HL-60 (cell line): Measurements from ENCODE around the gene TMC3.

Source experiments
- GABPA ChIP-seq: IDR thresholded peaks from 2 replicates; pipeline ENCODE4 v1.6.1; 2012; ENCODE audit warnings: low read depth
- POLR2AphosphoS5 ChIP-seq: IDR thresholded peaks from 2 replicates; pipeline ENCODE4 v1.6.1; 2012; ENCODE audit warnings: low read depth
- SPI1 ChIP-seq: IDR thresholded peaks from 2 replicates; pipeline ENCODE4 v1.6.1; 2012; ENCODE audit warnings: low read depth, mild to moderate bottlenecking, borderline replicate concordance
- TF ChIP-seq, protein P1 (sequence below): IDR thresholded peaks from one replicate; pipeline ENCODE4 v1.5.1; 2011; ENCODE audit warnings: low read length, control low read depth, inconsistent platforms; ENCODE audit not compliant: insufficient read depth

DNA sequence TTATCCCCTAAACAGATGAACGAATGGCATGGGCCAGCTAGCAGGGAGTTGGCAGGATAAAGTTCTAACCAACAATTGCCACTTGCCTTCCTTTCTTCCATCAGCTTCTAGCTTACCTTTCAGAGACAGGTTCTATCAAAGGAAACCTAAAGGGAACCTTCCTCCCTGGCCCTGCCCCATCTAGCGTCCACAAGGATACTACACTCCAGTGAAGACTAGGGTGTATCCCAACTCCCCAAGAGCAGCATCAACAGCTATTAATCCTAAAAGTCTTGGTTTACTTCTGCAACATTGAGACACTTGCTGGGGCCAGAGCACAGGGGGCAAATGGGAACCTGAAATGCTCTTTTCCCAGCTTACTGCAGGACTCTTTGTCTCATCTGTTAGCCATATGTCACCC lies 37.0 kb upstream of the TMC3 start:
- TF ChIP-seq, protein P1, sequence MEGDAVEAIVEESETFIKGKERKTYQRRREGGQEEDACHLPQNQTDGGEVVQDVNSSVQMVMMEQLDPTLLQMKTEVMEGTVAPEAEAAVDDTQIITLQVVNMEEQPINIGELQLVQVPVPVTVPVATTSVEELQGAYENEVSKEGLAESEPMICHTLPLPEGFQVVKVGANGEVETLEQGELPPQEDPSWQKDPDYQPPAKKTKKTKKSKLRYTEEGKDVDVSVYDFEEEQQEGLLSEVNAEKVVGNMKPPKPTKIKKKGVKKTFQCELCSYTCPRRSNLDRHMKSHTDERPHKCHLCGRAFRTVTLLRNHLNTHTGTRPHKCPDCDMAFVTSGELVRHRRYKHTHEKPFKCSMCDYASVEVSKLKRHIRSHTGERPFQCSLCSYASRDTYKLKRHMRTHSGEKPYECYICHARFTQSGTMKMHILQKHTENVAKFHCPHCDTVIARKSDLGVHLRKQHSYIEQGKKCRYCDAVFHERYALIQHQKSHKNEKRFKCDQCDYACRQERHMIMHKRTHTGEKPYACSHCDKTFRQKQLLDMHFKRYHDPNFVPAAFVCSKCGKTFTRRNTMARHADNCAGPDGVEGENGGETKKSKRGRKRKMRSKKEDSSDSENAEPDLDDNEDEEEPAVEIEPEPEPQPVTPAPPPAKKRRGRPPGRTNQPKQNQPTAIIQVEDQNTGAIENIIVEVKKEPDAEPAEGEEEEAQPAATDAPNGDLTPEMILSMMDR: no peak
- TF ChIP-seq POLR2AphosphoS5 (no peak), GABPA (no peak), SPI1 (no peak)
